ENCODE measurements around the gene KRT14. TPM values are rescaled to one million over a fixed set of nuclear protein-coding genes. Genes with fewer than 3 reads are reported as not detected.
"Not testable (repeated sequence)": the region's sequence is repeated elsewhere in the genome, so short reads cannot be mapped to it uniquely, and the experiment has no call there.

KRT14 gene
- total RNA-seq, 1 donor from 2014 or later = not detected

- DNase-seq (ENCODE audit: low spot score); ATAC-seq: not testable (repeated sequence)
Observed at GRCh38 chr17:41623184-41623861, 36.6 kb upstream of the KRT14 start.

- not testable (repeated sequence) for ATAC-seq; DNase-seq (ENCODE audit: low spot score)
Observed at GRCh38 chr17:41622340-41623183, 35.9 kb upstream of the KRT14 start.

GRCh38 chr17:41621916-41622315 lies 35.2 kb upstream of the KRT14 start:
- ATAC-seq = no peak
- DNase-seq (ENCODE audit: low spot score) = no peak

- DNase-seq (ENCODE audit: low spot score); ATAC-seq: not testable (repeated sequence)
Observed at GRCh38 chr17:41621435-41621817, 34.7 kb upstream of the KRT14 start.

GRCh38 chr17:41620583-41621434 lies 34.1 kb upstream of the KRT14 start:
- ATAC-seq (no peak), DNase-seq (ENCODE audit: low spot score) (no peak)

- ATAC-seq; DNase-seq (ENCODE audit: low spot score): not testable (repeated sequence)
Observed at GRCh38 chr17:41619927-41620582, 33.4 kb upstream of the KRT14 start.

GRCh38 chr17:41619036-41619926 lies 32.6 kb upstream of the KRT14 start:
- DNase-seq (ENCODE audit: low spot score) = no peak
- no peak for ATAC-seq

GRCh38 chr17:41618341-41619035 lies 31.8 kb upstream of the KRT14 start:
- ATAC-seq (no peak), DNase-seq (ENCODE audit: low spot score) (no peak)

- ATAC-seq = no peak
- DNase-seq (ENCODE audit: low spot score) = no peak
Observed at GRCh38 chr17:41617698-41618097, 31.0 kb upstream of the KRT14 start.

GRCh38 chr17:41617136-41617535 lies 30.4 kb upstream of the KRT14 start:
- ATAC-seq = no peak
- no peak for DNase-seq (ENCODE audit: low spot score)

- DNase-seq (ENCODE audit: low spot score) = not testable (repeated sequence)
Observed at GRCh38 chr17:41616486-41616885, 29.8 kb upstream of the KRT14 start.

GRCh38 chr17:41615454-41615853 lies 28.8 kb upstream of the KRT14 start:
- ATAC-seq (no peak), DNase-seq (ENCODE audit: low spot score) (no peak)

More at GRCh38 chr17:41616486-41616885, 29.8 kb upstream of the KRT14 start:
- ATAC-seq = not testable (repeated sequence)

- ATAC-seq; DNase-seq (ENCODE audit: low spot score): not testable (repeated sequence)
Observed at GRCh38 chr17:41614767-41615166, 28.1 kb upstream of the KRT14 start.

- ATAC-seq (no peak), DNase-seq (ENCODE audit: low spot score) (no peak)
Observed at GRCh38 chr17:41614098-41614497, 27.4 kb upstream of the KRT14 start.

- ATAC-seq (no peak), DNase-seq (ENCODE audit: low spot score) (no peak)
Observed at GRCh38 chr17:41613277-41614082, 26.8 kb upstream of the KRT14 start.

GRCh38 chr17:41612376-41613160 lies 25.9 kb upstream of the KRT14 start, which contains the start of gene KRT16:
Gene KRT16 (minus strand): TSS chr17:41612767. CDS start chr17:41612688, 79 bp downstream.
- DNase-seq (ENCODE audit: low spot score) = not testable (repeated sequence)

More at GRCh38 chr17:41612376-41613160, 25.9 kb upstream of the KRT14 start, which contains the start of gene KRT16:
- not testable (repeated sequence) for ATAC-seq
